Thoracic aorta endothelial cell (primary cell): ENCODE data around the gene PLSCR1. TPM values are rescaled to one million over a fixed set of nuclear protein-coding genes. Genes with fewer than 3 reads are reported as not detected.

Experiments
- small RNA-seq: library from RNA; depleted of rRNA; stranded (forward); fragments of <200 nt; gene quantifications from one replicate; pipeline ENCODE3, GENCODE V24; 2012
- total RNA-seq: library from RNA; depleted of rRNA; stranded (reverse); fragments of >200 nt; gene quantifications from 2 replicates; pipeline ENCODE4 v1.2.3, GENCODE V29; 2012

PLSCR1 gene
- 65.7 and 82.5 TPM in 2 replicates for total RNA-seq

GRCh38 chr3:146544002-146544928 is at the start of gene PLSCR1:
PLSCR1 (minus strand) TSS chr3:146544607; CDS start chr3:146536552, 8,055 bp downstream.

GRCh38 chr3:146469150-146470017 is 75.0 kb downstream of the PLSCR1 start, which contains the start of gene PLSCR2:
PLSCR2 (minus strand) TSS chr3:146469561; CDS start chr3:146459904, 9,657 bp downstream.

Small RNAs within 50 kb of the gene (small RNA-seq; reads per million reads assigned to genes)
- gene RNU6-428P: not detected

Other genes with a start within 250 kb of the PLSCR1 start
- gene PLSCR2, start 75.0 kb downstream of the PLSCR1 start, total RNA-seq: not detected in 2 replicates
- not detected in 2 replicates for gene PLSCR5, start 60.7 kb upstream of the PLSCR1 start, total RNA-seq